Measurements from ENCODE around the gene PRDM16. TPM values are rescaled to one million over a fixed set of nuclear protein-coding genes. Genes with fewer than 3 reads are reported as not detected.

Gene PRDM16
- total RNA-seq, 1 experiment from 2014 or later = 1.6 TPM

DNA sequence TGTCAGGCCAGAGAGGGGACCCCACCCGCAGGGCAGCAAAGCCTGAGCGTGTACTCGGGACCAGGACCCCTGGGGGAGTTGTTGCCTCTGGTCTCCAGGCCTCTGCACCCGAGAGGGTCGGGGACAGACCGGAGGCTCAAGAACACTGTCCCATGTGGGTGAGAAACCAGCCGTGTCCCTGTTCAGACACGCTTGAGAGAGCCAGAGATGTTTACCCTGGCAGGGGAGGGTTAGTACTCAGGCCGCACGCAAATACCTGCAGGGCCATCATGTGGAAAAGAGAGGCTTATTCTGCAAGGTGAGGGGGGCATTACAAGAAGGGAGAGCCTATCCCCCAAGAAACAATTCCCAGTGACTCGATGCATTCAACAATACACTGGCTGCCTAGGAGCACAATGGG lies 311.5 kb downstream of the PRDM16 start:
- ATAC-seq = no peak
- DNase-seq (ENCODE audit: low spot score) = no peak
- Mint-ChIP-seq H3K27ac (no peak overlapping the region), H3K27me3 (ENCODE audit: low read depth) (no peaks in the 10 kb centered on the region), H3K9me3 (no peaks in the 10 kb centered on the region), H3K4me3 (no peak overlapping the region), H3K36me3 (no peaks in the 10 kb centered on the region), H3K4me1 (no peaks in the 10 kb centered on the region)
- CTCF ChIA-PET = no interaction called here
- POLR2A ChIA-PET = no interaction called here
- no peak for TF ChIP-seq ELF4 (CRISPR knock-in tag; IDR thresholded peaks at IDR 0.05; ENCODE audit: low read depth)
- no peak for TF ChIP-seq FOXK1 (CRISPR knock-in tag; IDR thresholded peaks at IDR 0.05)
- TF ChIP-seq, protein P1, sequence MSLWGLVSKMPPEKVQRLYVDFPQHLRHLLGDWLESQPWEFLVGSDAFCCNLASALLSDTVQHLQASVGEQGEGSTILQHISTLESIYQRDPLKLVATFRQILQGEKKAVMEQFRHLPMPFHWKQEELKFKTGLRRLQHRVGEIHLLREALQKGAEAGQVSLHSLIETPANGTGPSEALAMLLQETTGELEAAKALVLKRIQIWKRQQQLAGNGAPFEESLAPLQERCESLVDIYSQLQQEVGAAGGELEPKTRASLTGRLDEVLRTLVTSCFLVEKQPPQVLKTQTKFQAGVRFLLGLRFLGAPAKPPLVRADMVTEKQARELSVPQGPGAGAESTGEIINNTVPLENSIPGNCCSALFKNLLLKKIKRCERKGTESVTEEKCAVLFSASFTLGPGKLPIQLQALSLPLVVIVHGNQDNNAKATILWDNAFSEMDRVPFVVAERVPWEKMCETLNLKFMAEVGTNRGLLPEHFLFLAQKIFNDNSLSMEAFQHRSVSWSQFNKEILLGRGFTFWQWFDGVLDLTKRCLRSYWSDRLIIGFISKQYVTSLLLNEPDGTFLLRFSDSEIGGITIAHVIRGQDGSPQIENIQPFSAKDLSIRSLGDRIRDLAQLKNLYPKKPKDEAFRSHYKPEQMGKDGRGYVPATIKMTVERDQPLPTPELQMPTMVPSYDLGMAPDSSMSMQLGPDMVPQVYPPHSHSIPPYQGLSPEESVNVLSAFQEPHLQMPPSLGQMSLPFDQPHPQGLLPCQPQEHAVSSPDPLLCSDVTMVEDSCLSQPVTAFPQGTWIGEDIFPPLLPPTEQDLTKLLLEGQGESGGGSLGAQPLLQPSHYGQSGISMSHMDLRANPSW (CRISPR knock-in tag; conservative IDR thresholded peaks at IDR 0.05; ENCODE audit: low read depth) = no peak
- TF ChIP-seq FOXJ3 (CRISPR knock-in tag; IDR thresholded peaks at IDR 0.05; ENCODE audit: borderline replicate concordance) = no peak
- TF ChIP-seq SMAD4 (CRISPR knock-in tag; IDR thresholded peaks at IDR 0.05) = no peak
- TF ChIP-seq, protein P2, sequence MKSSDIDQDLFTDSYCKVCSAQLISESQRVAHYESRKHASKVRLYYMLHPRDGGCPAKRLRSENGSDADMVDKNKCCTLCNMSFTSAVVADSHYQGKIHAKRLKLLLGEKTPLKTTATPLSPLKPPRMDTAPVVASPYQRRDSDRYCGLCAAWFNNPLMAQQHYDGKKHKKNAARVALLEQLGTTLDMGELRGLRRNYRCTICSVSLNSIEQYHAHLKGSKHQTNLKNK (CRISPR knock-in tag; IDR thresholded peaks at IDR 0.05) = no peak
- no peak for TF ChIP-seq NR1H2 (CRISPR knock-in tag; IDR thresholded peaks at IDR 0.05)
- TF ChIP-seq ZNF138 (CRISPR knock-in tag; conservative IDR thresholded peaks at IDR 0.05) = no peak
- TF ChIP-seq, protein P3, sequence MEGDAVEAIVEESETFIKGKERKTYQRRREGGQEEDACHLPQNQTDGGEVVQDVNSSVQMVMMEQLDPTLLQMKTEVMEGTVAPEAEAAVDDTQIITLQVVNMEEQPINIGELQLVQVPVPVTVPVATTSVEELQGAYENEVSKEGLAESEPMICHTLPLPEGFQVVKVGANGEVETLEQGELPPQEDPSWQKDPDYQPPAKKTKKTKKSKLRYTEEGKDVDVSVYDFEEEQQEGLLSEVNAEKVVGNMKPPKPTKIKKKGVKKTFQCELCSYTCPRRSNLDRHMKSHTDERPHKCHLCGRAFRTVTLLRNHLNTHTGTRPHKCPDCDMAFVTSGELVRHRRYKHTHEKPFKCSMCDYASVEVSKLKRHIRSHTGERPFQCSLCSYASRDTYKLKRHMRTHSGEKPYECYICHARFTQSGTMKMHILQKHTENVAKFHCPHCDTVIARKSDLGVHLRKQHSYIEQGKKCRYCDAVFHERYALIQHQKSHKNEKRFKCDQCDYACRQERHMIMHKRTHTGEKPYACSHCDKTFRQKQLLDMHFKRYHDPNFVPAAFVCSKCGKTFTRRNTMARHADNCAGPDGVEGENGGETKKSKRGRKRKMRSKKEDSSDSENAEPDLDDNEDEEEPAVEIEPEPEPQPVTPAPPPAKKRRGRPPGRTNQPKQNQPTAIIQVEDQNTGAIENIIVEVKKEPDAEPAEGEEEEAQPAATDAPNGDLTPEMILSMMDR (IDR thresholded peaks at IDR 0.05) = no peak
- no peak for TF ChIP-seq CBFB (CRISPR knock-in tag; IDR thresholded peaks at IDR 0.05; ENCODE audit: low read depth)

DNA sequence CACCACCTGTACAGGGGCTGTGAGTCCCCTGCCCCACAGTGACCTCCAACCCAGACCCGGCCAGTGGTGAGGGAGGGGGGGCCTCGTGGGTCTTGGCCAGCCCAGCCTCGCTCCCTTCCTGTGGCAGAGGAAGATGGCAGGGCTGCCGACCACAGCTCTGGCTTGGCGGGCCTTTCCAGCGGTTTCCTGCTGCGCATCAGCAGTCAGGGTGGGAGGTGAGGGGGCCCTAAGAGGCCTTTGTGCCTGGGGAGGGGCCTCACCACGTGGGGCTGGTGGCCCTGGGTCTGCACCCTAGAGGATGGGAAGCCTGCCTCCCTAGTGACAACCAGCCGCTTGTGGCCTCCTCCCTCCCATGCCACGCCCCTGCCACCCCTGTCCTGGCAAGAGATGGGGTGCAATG lies 312.9 kb downstream of the PRDM16 start:
- CTCF ChIA-PET = interaction anchor here (0.8 kb wide), 1 partner anchor 43 kb away, joined by 3 read pairs; no protein-coding TSS in a partner anchor
- Mint-ChIP-seq H3K36me3 (no peaks in the 10 kb centered on the region), H3K9me3 (no peaks in the 10 kb centered on the region), H3K27me3 (ENCODE audit: low read depth) (no peaks in the 10 kb centered on the region), H3K4me3 (no peak overlapping the region), H3K27ac (no peak overlapping the region), H3K4me1 (no peaks in the 10 kb centered on the region)
- ATAC-seq (no peak), DNase-seq (ENCODE audit: low spot score) (no peak)
- TF ChIP-seq EMX1 (CRISPR knock-in tag; IDR thresholded peaks at IDR 0.05) = no peak
- TF ChIP-seq, protein P2 (CRISPR knock-in tag; IDR thresholded peaks at IDR 0.05) = no peak
- TF ChIP-seq ZNF671 (CRISPR knock-in tag; IDR thresholded peaks at IDR 0.05) = no peak
- TF ChIP-seq, protein P4, sequence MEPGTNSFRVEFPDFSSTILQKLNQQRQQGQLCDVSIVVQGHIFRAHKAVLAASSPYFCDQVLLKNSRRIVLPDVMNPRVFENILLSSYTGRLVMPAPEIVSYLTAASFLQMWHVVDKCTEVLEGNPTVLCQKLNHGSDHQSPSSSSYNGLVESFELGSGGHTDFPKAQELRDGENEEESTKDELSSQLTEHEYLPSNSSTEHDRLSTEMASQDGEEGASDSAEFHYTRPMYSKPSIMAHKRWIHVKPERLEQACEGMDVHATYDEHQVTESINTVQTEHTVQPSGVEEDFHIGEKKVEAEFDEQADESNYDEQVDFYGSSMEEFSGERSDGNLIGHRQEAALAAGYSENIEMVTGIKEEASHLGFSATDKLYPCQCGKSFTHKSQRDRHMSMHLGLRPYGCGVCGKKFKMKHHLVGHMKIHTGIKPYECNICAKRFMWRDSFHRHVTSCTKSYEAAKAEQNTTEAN (CRISPR knock-in tag; IDR thresholded peaks at IDR 0.05) = no peak
- no peak for TF ChIP-seq FOXJ3 (CRISPR knock-in tag; IDR thresholded peaks at IDR 0.05; ENCODE audit: borderline replicate concordance)
- TF ChIP-seq NR3C1 (CRISPR knock-in tag; conservative IDR thresholded peaks at IDR 0.05; ENCODE audit: low read depth) = no peak
- no peak for TF ChIP-seq HMGA2 (CRISPR knock-in tag; IDR thresholded peaks at IDR 0.05)
- POLR2A ChIA-PET = no interaction called here

DNA sequence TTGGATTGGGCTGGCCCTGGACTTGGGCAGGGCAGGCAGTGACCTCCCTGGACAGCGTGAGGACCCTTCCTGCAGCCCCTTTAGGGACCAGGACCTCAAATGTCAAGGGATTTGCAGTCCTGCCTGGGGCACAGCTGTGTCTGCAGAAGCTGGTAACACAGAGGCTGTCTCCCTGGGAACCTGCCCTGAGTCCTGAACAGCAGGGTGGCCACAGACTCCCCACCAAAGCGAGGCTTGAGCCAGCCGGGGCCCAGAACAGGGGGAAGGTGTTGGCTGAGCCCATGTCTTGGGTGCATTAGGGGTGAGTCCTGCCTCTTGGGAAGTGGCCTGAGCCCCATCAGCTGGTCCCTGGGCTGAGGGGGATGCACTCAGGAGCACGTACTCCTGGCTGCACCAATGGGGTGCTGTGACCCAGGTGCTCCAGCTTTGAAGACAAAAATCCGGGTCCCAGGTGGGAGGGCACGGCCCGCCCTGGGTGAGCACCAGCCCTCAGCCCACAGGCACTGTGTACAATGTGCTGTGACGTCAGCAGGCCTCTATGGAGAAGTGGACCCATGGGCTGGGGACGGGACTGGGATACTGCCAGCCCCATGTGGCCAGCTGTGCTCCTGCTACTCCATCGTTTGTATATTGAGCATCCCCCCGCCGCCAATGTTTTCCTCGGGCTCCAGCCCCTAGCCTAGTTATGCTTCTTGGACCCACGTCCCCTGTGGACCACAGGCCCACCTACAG lies 313.5 kb downstream of the PRDM16 start:
- H3K9me3 Mint-ChIP-seq = no peaks in the 10 kb centered on the region
- H3K36me3 Mint-ChIP-seq = no peaks in the 10 kb centered on the region
- TF ChIP-seq, protein P5, sequence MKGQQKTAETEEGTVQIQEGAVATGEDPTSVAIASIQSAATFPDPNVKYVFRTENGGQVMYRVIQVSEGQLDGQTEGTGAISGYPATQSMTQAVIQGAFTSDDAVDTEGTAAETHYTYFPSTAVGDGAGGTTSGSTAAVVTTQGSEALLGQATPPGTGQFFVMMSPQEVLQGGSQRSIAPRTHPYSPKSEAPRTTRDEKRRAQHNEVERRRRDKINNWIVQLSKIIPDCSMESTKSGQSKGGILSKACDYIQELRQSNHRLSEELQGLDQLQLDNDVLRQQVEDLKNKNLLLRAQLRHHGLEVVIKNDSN (CRISPR knock-in tag; IDR thresholded peaks at IDR 0.05) = no peak
- TF ChIP-seq RORB (CRISPR knock-in tag; IDR thresholded peaks at IDR 0.05) (no peak), NR3C1 (CRISPR knock-in tag; conservative IDR thresholded peaks at IDR 0.05; ENCODE audit: low read depth) (no peak), NFE2L1 (CRISPR knock-in tag; IDR thresholded peaks at IDR 0.05) (no peak), ZNF416 (CRISPR knock-in tag; IDR thresholded peaks at IDR 0.05) (no peak), ZNF396 (CRISPR knock-in tag; IDR thresholded peaks at IDR 0.05; ENCODE audit: borderline replicate concordance) (no peak), KAT7 (CRISPR knock-in tag; IDR thresholded peaks at IDR 0.05; ENCODE audit: borderline replicate concordance) (no peak)
- TF ChIP-seq, protein P2 (CRISPR knock-in tag; IDR thresholded peaks at IDR 0.05) = no peak
- TF ChIP-seq, protein P6, sequence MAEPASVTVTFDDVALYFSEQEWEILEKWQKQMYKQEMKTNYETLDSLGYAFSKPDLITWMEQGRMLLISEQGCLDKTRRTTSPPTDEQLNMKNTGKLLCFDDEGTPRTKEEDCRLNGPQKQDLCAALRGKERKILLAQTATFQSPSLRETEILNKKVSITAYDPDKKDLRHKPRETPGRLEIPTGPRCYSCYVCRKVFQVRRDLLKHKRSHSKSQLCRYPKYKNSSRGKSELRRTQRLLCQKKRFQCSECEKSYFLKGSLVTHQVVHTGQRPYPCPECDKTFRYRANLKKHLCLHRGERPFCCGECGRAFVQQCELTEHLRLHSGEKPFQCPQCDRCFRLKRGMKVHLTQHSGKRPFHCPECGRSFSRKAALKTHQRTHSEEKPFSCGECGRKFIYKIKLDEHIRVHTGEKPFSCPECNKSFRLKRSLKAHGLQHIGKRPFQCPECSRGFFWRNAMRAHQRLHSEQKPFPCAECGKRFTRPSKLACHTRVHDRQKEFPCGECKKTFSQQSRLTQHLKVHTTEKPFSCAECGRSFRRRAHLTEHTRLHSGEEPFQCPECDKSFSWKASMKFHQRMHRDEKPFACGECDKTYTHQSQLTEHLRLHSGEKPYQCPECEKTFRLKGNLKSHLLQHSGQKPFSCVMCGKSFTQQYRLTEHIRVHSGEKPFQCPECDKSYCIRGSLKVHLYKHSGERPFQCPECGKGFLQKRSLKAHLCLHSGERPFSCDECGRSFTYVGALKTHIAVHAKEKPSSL (CRISPR knock-in tag; conservative IDR thresholded peaks at IDR 0.05) = no peak

More for the DNA sequence above, 313.5 kb downstream of the PRDM16 start:
- no peak overlapping the region for H3K27ac Mint-ChIP-seq
- ChIA-PET CTCF (interaction anchor here (0.8 kb wide), 1 partner anchor 43 kb away, joined by 3 read pairs; no protein-coding TSS in a partner anchor), POLR2A (no interaction called here)
- H3K4me1 Mint-ChIP-seq = no peaks in the 10 kb centered on the region
- ATAC-seq = no peak
- no peak for DNase-seq (ENCODE audit: low spot score)
- H3K27me3 Mint-ChIP-seq (ENCODE audit: low read depth) = no peaks in the 10 kb centered on the region
- H3K4me3 Mint-ChIP-seq = no peak overlapping the region
